Kidney capillary endothelial cell (primary cell): Measurements from ENCODE around the gene ANKRD55.
"Not testable (repeated sequence)": the region's sequence is repeated elsewhere in the genome, so short reads cannot be mapped to it uniquely, and the experiment has no call there.

Source experiments
- DNase-seq: peaks from one replicate; pipeline ENCODE4 v3.0.0-alpha.2; 2018; ENCODE audit warnings: low spot score

The ANKRD55 gene

GRCh38 chr5:56207537-56207936 is 25.6 kb downstream of the ANKRD55 start:
- DNase-seq = no peak

- DNase-seq = no peak
Observed at GRCh38 chr5:56206126-56206910, 26.8 kb downstream of the ANKRD55 start.

GRCh38 chr5:56203936-56204335 is 29.2 kb downstream of the ANKRD55 start:
- DNase-seq = not testable (repeated sequence)

GRCh38 chr5:56202483-56202882 is 30.6 kb downstream of the ANKRD55 start:
- DNase-seq = no peak

- not testable (repeated sequence) for DNase-seq
Observed at GRCh38 chr5:56201762-56202261, 31.3 kb downstream of the ANKRD55 start.

- DNase-seq = peak; percentile 82
Observed at GRCh38 chr5:56200971-56201666, 32.0 kb downstream of the ANKRD55 start.

- DNase-seq = no peak
Observed at GRCh38 chr5:56195016-56195415, 38.1 kb downstream of the ANKRD55 start.

- DNase-seq = no peak
Observed at GRCh38 chr5:56192246-56192645, 40.9 kb downstream of the ANKRD55 start.

GRCh38 chr5:56191656-56192055 is 41.5 kb downstream of the ANKRD55 start:
- no peak for DNase-seq

GRCh38 chr5:56190497-56190896 is 42.6 kb downstream of the ANKRD55 start:
- DNase-seq = peak; percentile 94

- DNase-seq = no peak
Observed at GRCh38 chr5:56185768-56186311, 47.3 kb downstream of the ANKRD55 start.

GRCh38 chr5:56183506-56183905 is 49.6 kb downstream of the ANKRD55 start:
- peak; percentile 97 for DNase-seq

- no peak for DNase-seq
Observed at GRCh38 chr5:56179442-56179841, 53.7 kb downstream of the ANKRD55 start.

GRCh38 chr5:56178823-56179222 is 54.3 kb downstream of the ANKRD55 start:
- DNase-seq = no peak

GRCh38 chr5:56176871-56177533 is 56.1 kb downstream of the ANKRD55 start:
- no peak for DNase-seq

- no peak for DNase-seq
Observed at GRCh38 chr5:56176155-56176798, 56.9 kb downstream of the ANKRD55 start.

GRCh38 chr5:56175488-56175887 is 57.6 kb downstream of the ANKRD55 start:
- DNase-seq = no peak

- no peak for DNase-seq
Observed at GRCh38 chr5:56175021-56175420, 58.1 kb downstream of the ANKRD55 start.

- DNase-seq = no peak
Observed at GRCh38 chr5:56172241-56172640, 60.9 kb downstream of the ANKRD55 start.

- DNase-seq = no peak
Observed at GRCh38 chr5:56170557-56170956, 62.6 kb downstream of the ANKRD55 start.

GRCh38 chr5:56169949-56170348 is 63.2 kb downstream of the ANKRD55 start:
- DNase-seq = no peak

- DNase-seq = no peak
Observed at GRCh38 chr5:56169281-56169680, 63.8 kb downstream of the ANKRD55 start.
